HUES48 (cell line): ENCODE results near the gene CHD8.

Experiments
- H3K27ac ChIP-seq: one replicate; pipeline ENCODE4 v1.7.0; 2013; ENCODE audit warnings: low read depth, low read length, inconsistent platforms
- H3K27me3 ChIP-seq: 2 replicates; pipeline ENCODE4 v1.6.1; 2013; ENCODE audit warnings: mild to moderate bottlenecking, low read length; ENCODE audit not compliant: control insufficient read depth, insufficient read depth
- H3K36me3 ChIP-seq: 2 replicates; pipeline ENCODE4 v1.6.1; 2013; ENCODE audit warnings: low read length; ENCODE audit not compliant: control insufficient read depth, insufficient read depth
- H3K4me1 ChIP-seq: 2 replicates; pipeline ENCODE4 v1.6.1; 2013; ENCODE audit warnings: mild to moderate bottlenecking, low read length; ENCODE audit not compliant: control insufficient read depth, insufficient read depth
- H3K4me3 ChIP-seq: 2 replicates; pipeline ENCODE4 v1.5.1; 2013; ENCODE audit warnings: mild to moderate bottlenecking, low read depth, low read length
- H3K9ac ChIP-seq: 2 replicates; pipeline ENCODE4 v1.6.1; 2013; ENCODE audit warnings: mild to moderate bottlenecking, low read depth, low read length, moderate library complexity
- H3K9me3 ChIP-seq: 2 replicates; pipeline ENCODE4 v1.6.1; 2013; ENCODE audit warnings: low read length; ENCODE audit not compliant: control insufficient read depth, insufficient read depth

CHD8 gene

GRCh38 chr14:21431126-21431525, 24.8 kb downstream of the CHD8 start:
- H3K4me1 ChIP-seq = peaks cover 3% of the 10 kb centered on the region
- H3K36me3 ChIP-seq = peaks cover 78% of the 10 kb centered on the region
- no peak overlapping the region for H3K4me3 ChIP-seq
- no peaks in the 10 kb centered on the region for H3K27me3 ChIP-seq
- no peak overlapping the region for H3K27ac ChIP-seq
- no peaks in the 10 kb centered on the region for H3K9me3 ChIP-seq
- H3K9ac ChIP-seq = no peak overlapping the region

GRCh38 chr14:21428930-21429329, 27.0 kb downstream of the CHD8 start:
- Histone ChIP-seq H3K27me3 (no peaks in the 10 kb centered on the region), H3K4me3 (no peak overlapping the region), H3K9ac (no peak overlapping the region), H3K27ac (no peak overlapping the region), H3K4me1 (no peaks in the 10 kb centered on the region), H3K9me3 (no peaks in the 10 kb centered on the region), H3K36me3 (peaks cover 94% of the 10 kb centered on the region)

GRCh38 chr14:21426692-21427091, 29.2 kb downstream of the CHD8 start:
- H3K9ac ChIP-seq = no peak overlapping the region
- H3K27ac ChIP-seq = no peak overlapping the region
- no peak overlapping the region for H3K4me3 ChIP-seq
- no peaks in the 10 kb centered on the region for H3K27me3 ChIP-seq
- peaks cover 100% of the 10 kb centered on the region for H3K36me3 ChIP-seq
- no peaks in the 10 kb centered on the region for H3K9me3 ChIP-seq
- H3K4me1 ChIP-seq = no peaks in the 10 kb centered on the region

- no peaks in the 10 kb centered on the region for H3K27me3 ChIP-seq
- H3K4me1 ChIP-seq = no peaks in the 10 kb centered on the region
- H3K9ac ChIP-seq = no peak overlapping the region
- H3K4me3 ChIP-seq = no peak overlapping the region
- peaks cover 90% of the 10 kb centered on the region for H3K36me3 ChIP-seq
- no peak overlapping the region for H3K27ac ChIP-seq
- H3K9me3 ChIP-seq = no peaks in the 10 kb centered on the region
Measured at GRCh38 chr14:21419528-21419927, 36.4 kb downstream of the CHD8 start.

- no peaks in the 10 kb centered on the region for H3K4me1 ChIP-seq
- peaks cover 90% of the 10 kb centered on the region for H3K36me3 ChIP-seq
- H3K4me3 ChIP-seq = no peak overlapping the region
- H3K27ac ChIP-seq = no peak overlapping the region
- H3K9me3 ChIP-seq = no peaks in the 10 kb centered on the region
- no peak overlapping the region for H3K9ac ChIP-seq
- no peaks in the 10 kb centered on the region for H3K27me3 ChIP-seq
Measured at GRCh38 chr14:21415329-21415728, 40.6 kb downstream of the CHD8 start.

GRCh38 chr14:21414137-21414631, 41.7 kb downstream of the CHD8 start:
- Histone ChIP-seq H3K4me1 (no peaks in the 10 kb centered on the region), H3K9me3 (no peaks in the 10 kb centered on the region), H3K36me3 (peaks cover 91% of the 10 kb centered on the region), H3K27ac (no peak overlapping the region), H3K9ac (no peak overlapping the region), H3K27me3 (no peaks in the 10 kb centered on the region), H3K4me3 (no peak overlapping the region)

GRCh38 chr14:21408147-21408546, 47.8 kb downstream of the CHD8 start:
- Histone ChIP-seq H3K9ac (no peak overlapping the region), H3K27me3 (no peaks in the 10 kb centered on the region), H3K36me3 (peaks cover 100% of the 10 kb centered on the region), H3K27ac (no peak overlapping the region), H3K4me1 (no peaks in the 10 kb centered on the region), H3K9me3 (no peaks in the 10 kb centered on the region), H3K4me3 (no peak overlapping the region)

- Histone ChIP-seq H3K9me3 (no peaks in the 10 kb centered on the region), H3K27ac (no peak overlapping the region), H3K4me1 (no peaks in the 10 kb centered on the region), H3K36me3 (peaks cover 100% of the 10 kb centered on the region), H3K27me3 (no peaks in the 10 kb centered on the region), H3K4me3 (no peak overlapping the region), H3K9ac (no peak overlapping the region)
Measured at GRCh38 chr14:21406213-21406612, 49.7 kb downstream of the CHD8 start.

- H3K9me3 ChIP-seq = no peaks in the 10 kb centered on the region
- H3K36me3 ChIP-seq = peaks cover 100% of the 10 kb centered on the region
- H3K9ac ChIP-seq = no peak overlapping the region
- no peaks in the 10 kb centered on the region for H3K4me1 ChIP-seq
- no peak overlapping the region for H3K27ac ChIP-seq
- no peaks in the 10 kb centered on the region for H3K27me3 ChIP-seq
- no peak overlapping the region for H3K4me3 ChIP-seq
Measured at GRCh38 chr14:21405097-21405496, 50.8 kb downstream of the CHD8 start.

- H3K9ac ChIP-seq = no peak overlapping the region
- no peaks in the 10 kb centered on the region for H3K27me3 ChIP-seq
- no peak overlapping the region for H3K4me3 ChIP-seq
- no peak overlapping the region for H3K27ac ChIP-seq
- peaks cover 98% of the 10 kb centered on the region for H3K36me3 ChIP-seq
- H3K9me3 ChIP-seq = no peaks in the 10 kb centered on the region
- H3K4me1 ChIP-seq = no peaks in the 10 kb centered on the region
Measured at GRCh38 chr14:21399311-21399870, 56.5 kb downstream of the CHD8 start.

GRCh38 chr14:21398901-21399300, 57.0 kb downstream of the CHD8 start:
- H3K27ac ChIP-seq = no peak overlapping the region
- H3K9ac ChIP-seq = no peak overlapping the region
- peaks cover 98% of the 10 kb centered on the region for H3K36me3 ChIP-seq
- H3K27me3 ChIP-seq = no peaks in the 10 kb centered on the region
- no peaks in the 10 kb centered on the region for H3K4me1 ChIP-seq
- no peak overlapping the region for H3K4me3 ChIP-seq
- no peaks in the 10 kb centered on the region for H3K9me3 ChIP-seq
